ENCODE data around the gene ERN1.

The ERN1 gene

GRCh38 chr17:64075913-64076312, 54.0 kb downstream of the ERN1 start:
- TF ChIP-seq CTCF (IDR thresholded peaks at IDR 0.05; ENCODE audit: low read depth, low read length) (no peak), MAX (IDR thresholded peaks at IDR 0.05; ENCODE audit: low read depth, low read length) (no peak), POLR2A (IDR thresholded peaks at IDR 0.05; ENCODE audit: extremely low read depth, insufficient read length) (no peak), MYC (IDR thresholded peaks at IDR 0.05; ENCODE audit: low read depth, low read length) (no peak)
- DNase-seq (ENCODE audit: low read depth), result no peak
- H3K4me3 ChIP-seq (ENCODE audit: low read depth, low read length), result no peak overlapping the region

- no peak overlapping the region for H3K4me3 ChIP-seq (ENCODE audit: low read depth, low read length)
- no peak for TF ChIP-seq MYC (IDR thresholded peaks at IDR 0.05; ENCODE audit: low read depth, low read length)
- TF ChIP-seq POLR2A (IDR thresholded peaks at IDR 0.05; ENCODE audit: extremely low read depth, insufficient read length), result no peak
- TF ChIP-seq MAX (IDR thresholded peaks at IDR 0.05; ENCODE audit: low read depth, low read length), result no peak
- TF ChIP-seq CTCF (IDR thresholded peaks at IDR 0.05; ENCODE audit: low read depth, low read length), result no peak
- peak; percentile 34 for DNase-seq (ENCODE audit: low read depth)
Observed at GRCh38 chr17:64074704-64075426, 55.1 kb downstream of the ERN1 start.

GRCh38 chr17:64073771-64074703, 55.9 kb downstream of the ERN1 start:
- peak; percentile 75 for DNase-seq (ENCODE audit: low read depth)
- no peak for TF ChIP-seq MYC (IDR thresholded peaks at IDR 0.05; ENCODE audit: low read depth, low read length)
- no peak for TF ChIP-seq MAX (IDR thresholded peaks at IDR 0.05; ENCODE audit: low read depth, low read length)
- TF ChIP-seq CTCF (IDR thresholded peaks at IDR 0.05; ENCODE audit: low read depth, low read length), result no peak
- TF ChIP-seq POLR2A (IDR thresholded peaks at IDR 0.05; ENCODE audit: extremely low read depth, insufficient read length), result no peak
- H3K4me3 ChIP-seq (ENCODE audit: low read depth, low read length), result no peak overlapping the region

GRCh38 chr17:64071111-64071510, 58.8 kb downstream of the ERN1 start:
- TF ChIP-seq MYC (IDR thresholded peaks at IDR 0.05; ENCODE audit: low read depth, low read length) (no peak), CTCF (IDR thresholded peaks at IDR 0.05; ENCODE audit: low read depth, low read length) (no peak), POLR2A (IDR thresholded peaks at IDR 0.05; ENCODE audit: extremely low read depth, insufficient read length) (no peak), MAX (IDR thresholded peaks at IDR 0.05; ENCODE audit: low read depth, low read length) (no peak)
- no peak for DNase-seq (ENCODE audit: low read depth)
- H3K4me3 ChIP-seq (ENCODE audit: low read depth, low read length), result no peak overlapping the region

GRCh38 chr17:64070213-64070612, 59.7 kb downstream of the ERN1 start:
- TF ChIP-seq POLR2A (IDR thresholded peaks at IDR 0.05; ENCODE audit: extremely low read depth, insufficient read length) (no peak), MYC (IDR thresholded peaks at IDR 0.05; ENCODE audit: low read depth, low read length) (no peak), MAX (IDR thresholded peaks at IDR 0.05; ENCODE audit: low read depth, low read length) (no peak), CTCF (IDR thresholded peaks at IDR 0.05; ENCODE audit: low read depth, low read length) (no peak)
- H3K4me3 ChIP-seq (ENCODE audit: low read depth, low read length), result no peak overlapping the region
- DNase-seq (ENCODE audit: low read depth), result no peak

Measured in NB4 (cell line).